Erythroblast (primary cell): ENCODE measurements around the gene PKP4.
A peak's percentile ranks its signal among the peaks of the same experiment; 100 is the strongest.

Experiments
- DNase-seq, 2 experiments: peaks; one replicate each; lab custom pipeline; 2025; lab: John Stamatoyannopoulos, UW
- GATA1 ChIP-seq: IDR thresholded peaks from 2 replicates; pipeline ENCODE4 v1.6.1; 2011; ENCODE audit warnings: low read depth, mild to moderate bottlenecking, control low read depth, low read length, moderate library complexity
- POLR2A ChIP-seq: IDR thresholded peaks from 2 replicates; pipeline ENCODE4 v1.6.1; 2011; ENCODE audit warnings: mild to moderate bottlenecking, low read length

PKP4 gene

DNA sequence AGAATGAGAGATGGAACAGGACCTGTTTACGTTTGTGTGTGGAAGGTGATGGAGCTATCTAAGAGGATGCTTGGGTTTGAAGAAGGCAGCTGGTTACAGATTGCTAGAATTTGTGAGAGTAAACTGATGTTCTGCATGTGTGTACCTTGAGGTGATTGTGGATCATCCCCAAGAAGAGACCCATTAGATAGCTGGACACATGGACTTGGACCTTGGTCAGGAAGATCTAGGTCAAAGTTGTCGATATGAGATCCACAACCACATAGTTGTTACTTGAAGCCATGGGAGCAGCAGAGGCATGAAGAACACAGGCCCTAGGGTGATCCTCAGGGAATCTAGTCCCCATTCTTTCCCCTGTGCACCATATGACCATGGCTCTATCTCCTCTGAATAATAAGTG is 101.0 kb downstream of the PKP4 start:
- TF ChIP-seq POLR2A (no peak), GATA1 (no peak)
- DNase-seq = no peak

DNA sequence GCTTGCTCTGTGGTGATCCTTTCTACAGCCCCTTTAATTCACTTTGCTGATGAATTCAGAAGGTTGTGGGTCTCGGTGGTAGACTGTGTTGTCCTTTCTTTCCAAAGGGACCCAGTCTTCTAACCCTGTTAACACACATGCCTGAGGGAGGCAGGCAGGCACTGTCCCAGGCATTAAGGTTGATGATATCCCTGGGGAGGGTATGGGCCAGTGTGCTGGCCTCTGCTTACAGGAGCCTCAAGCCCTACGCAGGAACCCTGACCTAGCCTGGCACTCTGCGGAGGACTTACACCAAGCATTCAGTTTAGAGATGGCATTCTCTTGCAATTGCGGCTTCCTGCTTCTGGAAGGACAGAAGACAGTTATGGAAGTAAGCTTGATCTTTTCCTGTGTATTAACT is 102.5 kb downstream of the PKP4 start:
- TF ChIP-seq POLR2A (no peak), GATA1 (no peak)
- no peak for DNase-seq

DNA sequence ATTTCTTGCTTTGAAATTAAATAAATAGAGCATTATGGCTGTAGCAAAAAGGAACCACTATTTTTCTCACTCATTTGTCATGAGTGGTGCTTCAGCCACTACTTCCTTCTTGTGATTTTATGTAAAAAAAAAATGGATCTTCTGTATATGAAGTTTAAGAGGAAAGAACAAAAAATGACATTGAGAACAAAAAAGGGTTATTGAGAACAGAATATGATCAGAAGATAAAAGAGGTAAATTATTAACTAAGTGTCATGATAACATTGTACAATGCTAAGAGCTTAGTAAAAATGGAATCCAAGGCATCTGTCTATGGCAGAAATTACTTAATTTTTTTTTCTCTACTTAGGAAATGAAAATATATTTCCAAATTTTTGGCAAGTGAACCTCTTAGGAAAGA is 103.5 kb downstream of the PKP4 start:
- TF ChIP-seq GATA1 (no peak), POLR2A (no peak)
- no peak for DNase-seq

DNA sequence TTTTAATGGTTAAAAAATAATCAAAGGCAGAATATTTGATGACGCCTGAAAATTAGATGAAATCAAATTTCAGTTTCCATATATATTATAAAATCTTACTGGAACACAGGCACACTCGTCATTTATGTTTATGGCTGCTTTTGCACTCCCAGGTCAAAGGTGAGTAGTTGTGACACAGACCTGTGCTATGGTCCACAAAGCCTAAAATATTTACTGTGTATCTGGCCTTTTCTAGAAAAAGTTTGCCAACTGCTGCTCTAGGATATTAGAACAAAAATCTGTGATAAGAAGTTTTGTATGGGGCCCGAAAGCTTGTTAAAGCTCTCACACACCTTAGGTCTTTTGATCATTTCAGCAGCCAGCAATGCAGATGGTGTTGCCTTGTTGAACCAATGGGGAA is 104.3 kb downstream of the PKP4 start:
- no peak for DNase-seq
- TF ChIP-seq POLR2A (no peak), GATA1 (no peak)

DNA sequence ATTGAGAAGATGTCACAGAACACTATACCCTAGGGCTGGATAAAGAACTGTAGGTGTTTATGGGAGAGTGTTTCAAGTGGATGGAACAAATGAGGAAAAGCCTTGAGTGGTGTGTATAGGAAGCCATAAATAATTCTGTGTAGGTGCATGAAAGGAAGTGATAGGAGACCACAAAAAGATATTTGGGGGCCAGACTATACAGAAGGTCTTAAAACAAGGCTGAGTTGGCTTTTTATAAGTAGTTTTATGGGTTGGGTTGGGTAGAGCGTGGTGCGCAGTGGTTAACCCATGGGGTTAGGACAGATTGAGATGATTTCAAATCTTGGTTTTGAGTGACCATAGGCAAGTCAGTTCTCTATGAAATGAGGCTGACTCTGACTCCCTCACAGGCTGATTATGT is 110.5 kb downstream of the PKP4 start:
- DNase-seq = no peak
- no peak for TF ChIP-seq POLR2A
- TF ChIP-seq GATA1 = no peak

DNA sequence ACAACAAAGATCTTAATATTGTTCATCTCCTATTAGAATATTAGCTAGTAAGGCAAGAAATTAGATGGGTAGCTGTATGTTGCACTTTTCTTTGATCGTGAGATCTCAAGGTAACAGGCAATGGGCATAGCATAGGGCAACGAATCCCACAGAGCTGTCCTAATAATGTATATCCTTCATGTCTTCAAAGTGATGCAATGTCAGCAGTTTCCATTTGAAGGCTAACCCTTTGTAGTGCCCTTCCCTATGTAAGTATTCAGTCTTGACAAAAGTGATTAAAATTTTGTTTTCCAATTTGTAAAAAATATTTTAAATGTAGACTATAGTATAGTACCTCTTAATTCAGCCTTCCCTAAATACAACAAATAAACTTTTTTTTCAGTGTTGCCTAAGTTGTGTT is 112.5 kb downstream of the PKP4 start:
- TF ChIP-seq GATA1 (no peak), POLR2A (no peak)
- DNase-seq = no peak

DNA sequence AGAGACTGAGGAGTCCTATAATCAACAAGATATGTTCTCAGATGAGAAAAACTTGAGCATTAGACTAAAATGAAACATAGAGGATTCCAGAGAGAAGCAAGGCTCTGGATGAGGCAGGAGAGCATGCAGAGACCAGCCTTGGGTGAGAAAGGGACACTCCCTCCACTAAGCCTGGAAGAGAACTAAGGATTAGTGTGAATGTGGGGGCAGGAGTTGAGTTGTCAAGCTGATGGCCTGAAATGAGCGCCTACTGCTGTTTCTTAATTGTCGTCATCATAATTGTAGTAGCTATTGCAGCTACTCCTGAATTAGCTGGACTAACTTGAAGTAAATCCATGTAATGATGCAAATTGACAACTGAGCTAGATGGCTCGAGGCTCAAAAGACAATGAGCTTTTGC is 114.1 kb downstream of the PKP4 start:
- TF ChIP-seq POLR2A (no peak), GATA1 (no peak)
- DNase-seq = no peak

DNA sequence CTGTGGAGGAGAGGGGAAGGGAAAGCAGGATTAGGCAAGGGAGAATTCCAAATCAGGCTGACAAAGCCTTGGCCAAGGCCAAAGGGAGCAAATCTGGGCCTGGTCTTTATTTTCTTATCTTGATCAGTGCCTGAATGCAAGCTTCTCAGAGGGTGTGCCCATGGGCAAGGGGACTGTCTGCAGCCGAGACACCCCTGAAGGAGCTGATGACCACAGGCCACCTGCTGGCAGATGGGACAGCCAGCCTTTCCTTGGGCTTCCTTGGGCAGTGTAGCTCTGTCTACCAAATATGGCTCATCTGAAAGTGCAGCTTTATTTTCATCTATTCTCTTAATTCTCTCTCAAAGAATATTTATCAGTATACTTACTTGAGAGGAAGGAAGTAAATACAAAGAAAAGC is 117.0 kb downstream of the PKP4 start:
- DNase-seq = no peak
- TF ChIP-seq GATA1 (no peak), POLR2A (no peak)

DNA sequence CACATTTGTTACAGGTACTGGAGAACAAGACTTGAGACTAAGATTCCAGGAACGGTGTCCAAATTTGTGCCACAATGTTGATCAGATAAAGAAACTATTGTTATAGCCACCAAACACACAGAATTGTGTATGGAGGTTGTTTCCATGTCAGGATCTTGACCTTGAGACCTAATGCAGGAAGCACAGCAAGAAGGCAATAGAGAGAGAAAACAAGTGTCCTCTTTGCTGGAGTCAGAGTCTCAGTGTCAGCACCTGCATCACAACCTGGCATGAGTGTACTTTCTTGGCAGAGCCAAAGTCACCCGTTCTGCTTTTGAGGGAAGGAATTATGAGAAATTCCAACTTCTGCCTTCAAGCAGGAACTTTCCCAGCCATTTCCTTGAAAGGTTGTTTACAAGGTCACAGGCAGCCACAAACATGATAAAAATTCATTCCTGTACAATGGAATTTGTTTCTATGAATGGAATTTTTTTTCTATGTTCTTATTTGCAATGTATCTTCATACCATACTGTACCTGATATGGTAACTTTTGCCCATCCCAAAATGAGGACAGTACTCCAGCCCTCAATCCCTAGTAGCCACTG is 118.4 kb downstream of the PKP4 start:
- no peak for TF ChIP-seq POLR2A
- TF ChIP-seq GATA1 = no peak
- DNase-seq = no peak

DNA sequence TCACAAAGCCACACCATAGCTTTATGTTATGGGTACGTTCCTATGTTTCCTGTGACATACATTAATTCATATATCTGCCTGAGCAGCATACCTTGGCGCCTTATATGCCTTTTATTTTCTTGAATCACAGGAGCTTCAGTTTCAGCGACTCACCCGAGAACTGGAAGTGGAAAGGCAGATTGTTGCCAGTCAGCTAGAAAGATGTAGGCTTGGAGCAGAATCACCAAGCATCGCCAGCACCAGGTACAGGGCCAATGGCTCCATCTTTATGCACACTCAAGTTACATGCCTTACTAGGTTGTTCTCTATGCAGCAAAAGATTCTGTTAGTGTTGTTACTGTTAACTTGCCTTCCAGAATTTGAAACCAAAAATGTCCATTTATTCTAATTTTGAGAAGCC is 120.4 kb downstream of the PKP4 start:
- DNase-seq = no peak
- TF ChIP-seq GATA1 = no peak
- TF ChIP-seq POLR2A = no peak

DNA sequence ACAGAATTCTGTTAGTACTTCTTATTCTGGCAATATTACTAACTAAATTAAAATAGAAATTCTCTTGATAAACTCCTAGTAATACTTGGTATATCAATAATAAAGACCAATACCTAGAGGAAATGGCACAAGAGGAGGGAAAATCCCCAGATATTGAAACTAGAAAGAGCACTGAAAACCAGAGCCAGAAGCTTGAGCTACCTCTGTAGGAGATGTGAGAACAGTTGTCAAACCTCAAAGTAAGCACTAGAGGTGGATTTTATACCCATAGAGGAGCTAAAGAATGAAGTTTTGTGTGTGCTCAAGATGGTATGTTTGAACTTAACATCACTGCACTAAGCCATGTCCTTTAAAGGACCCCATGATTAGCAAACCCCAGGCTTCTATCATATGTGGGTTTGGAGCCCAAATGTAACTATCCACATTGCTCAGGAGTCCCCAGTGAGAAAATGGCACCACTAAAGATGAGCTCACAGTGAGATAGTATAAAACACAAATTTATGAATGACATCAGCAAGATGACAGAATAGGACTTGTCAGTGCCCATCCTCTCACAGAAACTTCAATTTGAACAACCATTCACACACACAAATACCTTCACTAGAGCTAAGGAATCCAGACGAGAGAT is 122.1 kb downstream of the PKP4 start:
- DNase-seq = no peak
- TF ChIP-seq POLR2A = no peak
- no peak for TF ChIP-seq GATA1

DNA sequence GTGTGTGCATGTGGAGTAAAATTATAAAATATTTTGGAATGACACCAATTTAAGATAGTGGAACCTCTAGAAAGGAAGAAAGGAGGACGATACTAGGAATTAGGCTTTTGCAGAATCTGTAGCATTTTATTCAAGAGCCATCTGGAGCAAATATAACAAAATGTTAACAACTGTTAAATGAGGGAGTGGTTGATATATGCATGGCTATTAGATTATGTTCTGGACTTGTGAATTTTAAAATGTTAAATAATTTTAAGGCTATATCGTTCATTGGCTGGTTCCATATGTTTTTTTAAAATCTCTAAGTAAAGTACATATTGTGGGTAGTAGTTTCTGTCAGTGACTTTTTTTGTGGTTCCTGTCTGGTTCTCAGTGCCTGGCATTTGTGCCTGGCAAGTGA is 123.2 kb downstream of the PKP4 start:
- no peak for DNase-seq
- TF ChIP-seq GATA1 = no peak
- no peak for TF ChIP-seq POLR2A

DNA sequence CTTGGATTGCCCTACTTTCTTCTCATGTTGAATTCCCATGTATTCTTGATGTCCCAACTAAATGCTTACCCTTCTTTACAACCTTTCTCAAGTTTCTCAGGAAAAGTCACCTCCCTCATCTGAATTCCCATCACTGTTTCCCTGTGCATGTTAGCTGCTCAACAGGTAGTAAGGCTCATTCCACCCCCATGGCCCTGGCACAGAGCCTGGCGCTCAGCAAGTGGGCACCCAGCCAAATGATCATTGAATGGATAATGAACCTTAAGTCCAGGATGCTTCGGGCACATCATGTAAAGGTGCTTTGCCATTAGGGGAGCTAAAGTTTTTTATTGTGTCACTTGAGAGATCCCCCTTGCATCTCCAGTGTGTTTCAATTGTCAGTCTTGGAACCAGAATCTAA is 124.0 kb downstream of the PKP4 start:
- DNase-seq = peak; percentile 5 to 13

DNA sequence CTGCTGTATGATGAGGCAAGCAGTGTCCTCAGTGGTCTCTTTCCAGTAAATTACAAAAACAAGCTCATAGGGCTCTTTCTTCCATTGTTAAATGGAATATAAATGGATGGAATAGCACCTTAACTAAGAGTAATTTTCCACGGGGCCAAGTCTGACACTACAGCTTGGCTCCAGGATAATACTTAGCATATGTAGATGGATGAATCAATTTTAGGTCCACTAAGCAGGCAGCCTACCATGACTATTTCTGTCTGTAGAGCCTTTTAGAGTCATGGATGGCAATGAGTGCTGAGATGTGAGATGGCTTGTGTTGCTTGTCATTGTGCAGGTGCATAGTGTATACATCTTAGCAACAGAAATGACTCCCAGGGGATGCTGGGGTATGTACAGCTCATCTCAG is 125.9 kb downstream of the PKP4 start:
- no peak for TF ChIP-seq GATA1
- no peak for TF ChIP-seq POLR2A
- no peak for DNase-seq

More for the DNA sequence above, 124.0 kb downstream of the PKP4 start:
- TF ChIP-seq GATA1 = no peak
- TF ChIP-seq POLR2A = no peak

DNA sequence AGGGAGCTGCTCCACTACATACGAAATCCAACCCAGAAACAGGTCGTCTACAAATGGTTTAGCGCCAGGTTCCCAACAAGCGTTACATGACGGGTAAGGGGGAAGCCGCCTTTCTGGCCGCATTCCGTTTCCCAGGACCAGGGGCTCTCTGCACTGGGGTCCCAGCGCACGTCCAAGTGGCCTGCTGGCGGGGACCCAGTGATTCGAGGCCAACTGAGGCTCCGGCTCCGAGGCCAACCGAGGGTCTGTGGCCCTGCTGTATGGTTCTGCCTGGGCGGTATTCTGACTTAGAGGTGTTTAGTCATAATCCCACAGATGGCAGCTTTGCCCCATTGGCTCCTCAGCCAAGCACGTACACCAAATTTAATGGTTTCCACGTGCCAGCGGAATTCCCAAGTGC is 127.2 kb downstream of the PKP4 start:
- no peak for TF ChIP-seq GATA1
- no peak for DNase-seq
